ENCODE measurements around the gene ITGAL.

ITGAL gene

GRCh38 chr16:30437511-30438046 is 35.0 kb upstream of the ITGAL start:
- H3K4me3 ChIP-seq: no peak overlapping the region
- DNase-seq (ENCODE audit: low spot score): no peak
- TF ChIP-seq CTCF (IDR thresholded peaks at IDR 0.05): no peak
- no peak overlapping the region for H3K27ac ChIP-seq

- DNase-seq (ENCODE audit: low spot score): no peak
- Histone ChIP-seq H3K4me3 (no peak overlapping the region), H3K27ac (no peak overlapping the region)
- no peak for TF ChIP-seq CTCF (IDR thresholded peaks at IDR 0.05)
Measured at GRCh38 chr16:30438835-30439234, 33.7 kb upstream of the ITGAL start.

- TF ChIP-seq CTCF (IDR thresholded peaks at IDR 0.05): no peak
- H3K27ac ChIP-seq: no peak overlapping the region
- DNase-seq (ENCODE audit: low spot score): no peak
- no peak overlapping the region for H3K4me3 ChIP-seq
Measured at GRCh38 chr16:30439720-30440348, 32.7 kb upstream of the ITGAL start.

GRCh38 chr16:30443631-30444030 is 28.9 kb upstream of the ITGAL start:
- H3K4me3 ChIP-seq: no peak overlapping the region

GRCh38 chr16:30444231-30445148 is 28.1 kb upstream of the ITGAL start:
- Histone ChIP-seq H3K27ac (peak overlapping the region; percentile 89 to 95), H3K4me3 (peak overlapping the region; percentile 80)
- DNase-seq (ENCODE audit: low spot score): no peak
- TF ChIP-seq CTCF (IDR thresholded peaks at IDR 0.05): no peak

More at GRCh38 chr16:30443631-30444030, 28.9 kb upstream of the ITGAL start:
- DNase-seq (ENCODE audit: low spot score): no peak
- no peak for TF ChIP-seq CTCF (IDR thresholded peaks at IDR 0.05)
- no peak overlapping the region for H3K27ac ChIP-seq

GRCh38 chr16:30445149-30445407 is 27.5 kb upstream of the ITGAL start:
- no peak for DNase-seq (ENCODE audit: low spot score)

More at GRCh38 chr16:30445149-30445407, 27.5 kb upstream of the ITGAL start:
- H3K27ac ChIP-seq: peak overlapping the region; percentile 89 to 95
- peak overlapping the region; percentile 80 for H3K4me3 ChIP-seq
- TF ChIP-seq CTCF (IDR thresholded peaks at IDR 0.05): no peak

Data from coronary artery (tissue), 2 donors.